ENCODE results near the gene DHRS4.

DNA sequence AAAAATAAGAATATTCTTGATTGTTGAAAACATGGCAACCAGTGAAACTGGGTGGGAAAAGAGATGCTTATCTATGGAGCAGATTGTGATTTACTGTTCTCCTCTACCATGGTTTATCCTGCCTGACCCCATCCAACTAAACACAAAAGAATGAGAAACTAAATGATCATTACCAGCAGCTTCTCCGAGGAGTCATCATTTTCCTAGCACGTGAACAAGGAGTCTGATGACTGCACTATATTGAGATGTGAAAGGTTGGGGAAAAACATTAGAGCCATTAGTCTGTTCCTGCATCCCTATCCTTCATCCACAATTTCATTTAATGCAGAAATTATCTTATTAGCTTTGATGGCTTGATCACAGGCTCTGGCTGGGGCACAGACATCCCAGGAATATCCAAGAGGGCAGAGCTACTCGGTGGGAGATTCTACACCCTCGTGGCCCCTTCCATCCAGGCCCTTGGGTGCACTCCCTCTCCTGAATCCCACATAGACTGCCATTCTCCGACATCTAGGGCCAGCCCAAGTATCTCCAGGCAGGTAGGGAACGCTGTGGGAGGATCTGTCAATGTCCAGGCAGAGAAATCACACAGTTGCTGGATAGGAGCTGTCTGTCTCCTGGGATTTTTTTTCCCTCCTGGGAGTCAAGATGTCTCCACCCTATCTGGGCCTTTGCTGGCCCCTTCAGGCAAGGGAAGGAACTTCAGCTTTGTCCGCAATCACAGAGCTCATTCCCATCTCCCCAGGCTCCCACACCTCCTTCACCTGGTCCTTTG, 43.3 kb upstream of the DHRS4 start:
- TF ChIP-seq, protein P1, sequence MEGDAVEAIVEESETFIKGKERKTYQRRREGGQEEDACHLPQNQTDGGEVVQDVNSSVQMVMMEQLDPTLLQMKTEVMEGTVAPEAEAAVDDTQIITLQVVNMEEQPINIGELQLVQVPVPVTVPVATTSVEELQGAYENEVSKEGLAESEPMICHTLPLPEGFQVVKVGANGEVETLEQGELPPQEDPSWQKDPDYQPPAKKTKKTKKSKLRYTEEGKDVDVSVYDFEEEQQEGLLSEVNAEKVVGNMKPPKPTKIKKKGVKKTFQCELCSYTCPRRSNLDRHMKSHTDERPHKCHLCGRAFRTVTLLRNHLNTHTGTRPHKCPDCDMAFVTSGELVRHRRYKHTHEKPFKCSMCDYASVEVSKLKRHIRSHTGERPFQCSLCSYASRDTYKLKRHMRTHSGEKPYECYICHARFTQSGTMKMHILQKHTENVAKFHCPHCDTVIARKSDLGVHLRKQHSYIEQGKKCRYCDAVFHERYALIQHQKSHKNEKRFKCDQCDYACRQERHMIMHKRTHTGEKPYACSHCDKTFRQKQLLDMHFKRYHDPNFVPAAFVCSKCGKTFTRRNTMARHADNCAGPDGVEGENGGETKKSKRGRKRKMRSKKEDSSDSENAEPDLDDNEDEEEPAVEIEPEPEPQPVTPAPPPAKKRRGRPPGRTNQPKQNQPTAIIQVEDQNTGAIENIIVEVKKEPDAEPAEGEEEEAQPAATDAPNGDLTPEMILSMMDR (IDR thresholded peaks at IDR 0.05), result peak; percentile 22 to 44 (median 33)
- TF ChIP-seq POLR2A (IDR thresholded peaks at IDR 0.05), result no peak
